ENCODE measurements around the gene MAP9. TPM values are rescaled to one million over a fixed set of nuclear protein-coding genes. Genes with fewer than 3 reads are reported as not detected.
A peak's percentile ranks its signal among the peaks of the same experiment; 100 is the strongest.
"Not testable (repeated sequence)": the region's sequence is repeated elsewhere in the genome, so short reads cannot be mapped to it uniquely, and the experiment has no call there.

The MAP9 gene
- total RNA-seq = 2.0 and 6.0 TPM in 2 replicates

DNA sequence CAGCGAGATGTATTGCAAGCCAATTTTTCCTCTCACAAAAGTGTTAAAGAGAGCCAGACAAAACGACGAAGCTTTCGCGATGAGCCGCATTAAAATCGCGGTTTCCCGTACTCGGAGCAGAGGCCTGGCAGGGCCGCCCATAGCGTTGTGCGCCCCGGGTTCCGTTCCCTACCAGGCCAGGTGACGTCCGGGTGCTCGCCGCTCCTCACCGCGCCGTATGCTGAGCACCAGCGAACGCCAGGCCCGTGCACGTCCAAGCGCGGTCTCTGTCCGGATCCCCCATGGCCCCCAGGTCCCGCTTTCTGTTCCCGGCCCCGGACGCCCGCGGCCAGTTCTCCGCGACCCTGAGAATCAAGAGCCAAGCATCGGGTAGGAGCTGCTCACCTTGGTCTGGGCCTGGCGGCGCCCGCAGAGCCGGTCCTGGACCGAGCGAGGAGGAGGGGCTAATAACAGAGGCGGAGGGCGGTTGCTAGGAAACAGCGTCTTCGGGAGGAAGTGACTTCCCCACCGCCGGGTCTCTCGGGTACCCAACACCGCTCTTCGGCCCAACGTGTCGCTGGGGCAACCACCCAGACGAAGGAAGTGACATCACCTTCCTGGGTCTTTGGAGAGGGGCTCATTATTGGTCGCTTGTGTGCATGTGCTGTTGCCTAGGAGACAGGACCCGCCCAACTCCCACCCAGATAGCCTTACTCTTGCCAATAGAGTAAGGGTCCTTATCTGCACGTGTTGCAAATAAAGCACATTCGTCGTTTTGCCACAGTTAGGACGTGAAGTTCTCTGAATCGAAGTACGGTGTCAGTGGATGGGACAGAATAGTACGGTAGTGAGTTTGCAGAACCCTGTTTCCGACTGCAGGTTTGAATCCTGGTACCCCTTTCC, at the start of gene MAP9:
TSS of gene MAP9 (minus strand) at position 579 of the 882 bp plus-strand sequence. CDS start 1,115 bp downstream, outside the sequence.
- no peak for DNase-seq (ENCODE audit: extremely low read depth, low read depth, low spot score)

DNA sequence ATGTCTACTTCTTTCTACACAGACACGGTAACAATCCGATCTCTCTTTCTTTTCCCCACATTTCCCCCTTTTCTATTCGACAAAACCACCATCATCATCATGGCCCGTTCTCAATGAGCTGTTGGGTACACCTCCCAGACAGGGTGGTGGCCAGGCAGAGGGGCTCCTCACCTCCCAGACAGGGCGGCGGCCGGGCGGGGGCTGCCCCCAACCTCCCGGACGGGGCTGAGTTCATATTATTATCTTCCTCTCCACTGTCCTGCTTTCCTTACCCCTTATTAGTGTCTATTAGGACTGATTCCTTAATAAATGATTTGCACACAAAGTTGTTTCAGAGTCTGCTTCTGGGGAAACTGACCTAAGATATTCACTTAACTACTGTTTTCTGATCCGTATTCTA, 48.0 kb upstream of the MAP9 start:
- not testable (repeated sequence) for DNase-seq (ENCODE audit: extremely low read depth, low read depth, low spot score)

DNA sequence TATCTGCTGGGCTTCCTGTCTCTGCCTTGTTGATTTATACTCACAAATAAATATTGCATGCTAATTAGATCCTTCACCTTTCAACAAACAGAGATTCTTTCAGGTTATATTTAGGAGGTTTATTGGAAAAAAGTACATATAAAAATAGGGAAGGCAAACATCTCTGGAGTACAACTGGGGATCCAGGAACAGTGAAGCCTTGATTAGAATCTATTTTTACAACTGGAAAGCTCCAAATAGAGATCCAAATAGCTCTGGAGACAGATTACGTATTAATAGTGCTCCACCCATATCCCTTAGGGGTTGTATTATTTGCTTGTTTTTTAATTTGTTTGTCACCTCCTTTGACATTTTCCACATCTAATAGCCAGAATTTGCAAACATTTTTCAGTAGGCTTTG, 46.9 kb upstream of the MAP9 start:
- DNase-seq (ENCODE audit: extremely low read depth, low read depth, low spot score) = no peak

DNA sequence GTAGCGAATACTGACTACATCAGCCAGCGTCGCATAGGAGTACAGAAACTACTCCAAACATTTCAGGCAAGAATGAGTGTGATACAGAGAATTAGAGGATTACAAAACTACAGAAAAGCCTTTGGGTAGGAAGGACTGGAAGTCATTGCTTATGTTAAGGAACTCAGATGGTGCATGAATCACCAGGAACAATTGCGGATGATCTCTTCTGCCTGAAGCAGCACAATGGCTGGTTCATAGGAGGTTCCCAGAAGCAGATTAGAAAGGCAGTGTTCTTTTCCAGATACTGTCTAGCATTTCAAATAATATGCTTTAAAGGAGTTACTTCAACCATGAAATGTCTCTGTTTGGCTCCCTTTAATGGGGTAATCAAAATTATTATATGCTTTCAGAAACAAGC, 42.5 kb upstream of the MAP9 start:
- DNase-seq (ENCODE audit: extremely low read depth, low read depth, low spot score) = no peak

DNA sequence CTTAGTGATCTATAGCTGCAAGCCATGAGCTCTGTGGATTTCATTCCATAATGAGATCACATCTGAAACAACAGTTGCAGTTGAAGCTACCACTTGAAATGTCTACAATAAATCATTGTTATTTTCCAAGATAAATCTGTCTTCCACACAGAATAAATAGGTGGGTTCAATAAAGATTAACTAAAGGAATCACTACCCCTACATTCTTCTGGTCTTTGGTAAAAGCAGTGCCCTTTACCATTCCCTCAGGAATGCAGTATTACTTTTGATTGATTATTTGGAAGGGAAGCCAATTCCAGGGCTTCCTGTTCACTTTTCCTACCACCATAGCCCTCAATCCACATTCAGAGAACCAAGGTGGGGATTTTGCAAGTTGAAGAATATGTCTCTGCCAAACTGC, 38.9 kb upstream of the MAP9 start:
- no peak for DNase-seq (ENCODE audit: extremely low read depth, low read depth, low spot score)

DNA sequence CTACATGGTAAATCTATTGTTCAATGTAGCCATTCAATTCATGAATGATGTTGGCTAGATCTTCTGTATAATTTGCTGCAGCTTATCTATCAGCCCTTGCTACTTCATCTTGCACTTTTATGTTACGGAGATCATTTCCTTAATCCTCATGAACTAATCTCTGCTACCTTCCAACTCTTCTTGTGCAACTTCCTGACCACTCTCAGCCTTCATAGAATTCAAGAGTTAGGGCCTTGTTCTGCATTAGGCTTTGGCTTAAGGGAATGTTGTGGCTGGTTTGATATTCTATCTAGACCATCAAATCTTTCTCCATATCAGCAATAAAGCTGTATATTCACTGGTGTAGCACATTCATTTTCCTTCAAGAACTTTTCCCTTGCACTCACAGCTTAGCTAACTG, 36.7 kb upstream of the MAP9 start:
- no peak for DNase-seq (ENCODE audit: extremely low read depth, low read depth, low spot score)

DNA sequence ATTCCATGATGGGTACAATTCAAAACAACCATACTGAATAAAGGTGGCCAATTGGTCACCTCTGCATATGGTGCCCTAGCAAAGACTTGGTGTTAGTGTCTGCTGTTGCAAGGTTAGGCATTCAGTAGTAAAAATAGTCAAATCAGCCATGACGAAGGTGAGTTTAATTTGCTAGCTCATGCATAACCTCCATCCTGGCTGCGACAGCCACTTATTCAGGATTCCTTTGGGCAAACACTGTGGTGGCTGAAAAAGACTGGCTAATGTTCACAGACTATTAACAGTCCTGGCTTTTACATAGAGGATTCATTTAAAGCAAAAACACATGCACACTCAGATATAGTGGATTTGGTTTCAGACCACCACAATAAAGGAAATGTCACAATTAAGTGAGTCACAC, 34.8 kb upstream of the MAP9 start:
- no peak for DNase-seq (ENCODE audit: extremely low read depth, low read depth, low spot score)

DNA sequence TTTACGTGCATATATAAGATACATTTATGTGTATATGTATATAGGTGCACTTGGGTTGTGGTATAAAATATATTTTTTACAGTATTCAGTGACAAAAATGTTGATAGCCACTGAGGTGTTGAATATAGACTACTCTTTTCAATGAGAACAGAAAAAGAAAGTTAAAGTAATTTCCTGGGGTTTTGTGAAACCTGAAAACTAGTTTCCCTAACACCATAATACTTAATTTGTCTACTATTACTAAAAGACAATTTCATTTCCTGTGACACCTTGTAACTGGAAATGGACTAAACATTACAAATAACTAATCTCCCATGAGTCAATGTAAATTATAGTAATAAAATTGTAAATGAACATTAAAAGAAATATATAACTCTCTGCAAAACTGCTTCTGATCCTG, 32.0 kb upstream of the MAP9 start:
- no peak for DNase-seq (ENCODE audit: extremely low read depth, low read depth, low spot score)

DNA sequence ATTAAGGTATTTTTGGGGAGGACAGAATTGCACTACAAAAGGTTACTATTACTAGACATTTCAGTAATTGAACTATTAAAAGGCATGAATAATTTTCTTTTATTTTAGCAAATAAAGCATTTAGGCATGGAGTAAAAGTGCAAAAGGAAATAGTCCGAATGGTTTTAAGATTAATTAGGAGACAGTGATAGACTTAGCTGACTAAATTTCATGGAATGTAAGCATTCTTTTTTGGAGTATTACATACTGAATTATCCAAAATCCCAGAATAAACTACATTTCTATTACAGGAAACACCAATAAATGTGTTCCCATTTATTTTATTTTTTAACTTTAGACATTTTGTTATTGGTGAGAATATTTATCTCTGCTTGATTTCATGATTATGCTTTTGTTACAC, 30.7 kb upstream of the MAP9 start:
- no peak for DNase-seq (ENCODE audit: extremely low read depth, low read depth, low spot score)

DNA sequence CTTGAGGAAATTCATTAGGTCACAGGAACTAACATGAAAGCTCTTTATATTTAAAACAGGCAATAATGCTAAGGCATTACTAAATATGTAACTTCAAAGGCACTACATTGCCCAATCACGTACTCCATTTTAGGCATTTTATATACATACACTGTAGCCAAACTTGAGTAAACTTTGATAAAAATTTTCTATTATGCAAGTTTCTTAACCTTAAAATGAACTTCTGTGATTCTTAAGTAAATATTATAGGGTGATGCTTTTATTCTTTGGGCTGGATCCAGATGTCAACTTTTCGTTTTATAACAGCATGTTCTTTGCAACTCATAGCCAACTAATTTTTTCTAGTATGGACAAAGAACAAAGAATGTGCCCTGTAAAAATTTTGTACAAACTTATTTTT, 28.3 kb upstream of the MAP9 start:
- no peak for DNase-seq (ENCODE audit: extremely low read depth, low read depth, low spot score)

DNA sequence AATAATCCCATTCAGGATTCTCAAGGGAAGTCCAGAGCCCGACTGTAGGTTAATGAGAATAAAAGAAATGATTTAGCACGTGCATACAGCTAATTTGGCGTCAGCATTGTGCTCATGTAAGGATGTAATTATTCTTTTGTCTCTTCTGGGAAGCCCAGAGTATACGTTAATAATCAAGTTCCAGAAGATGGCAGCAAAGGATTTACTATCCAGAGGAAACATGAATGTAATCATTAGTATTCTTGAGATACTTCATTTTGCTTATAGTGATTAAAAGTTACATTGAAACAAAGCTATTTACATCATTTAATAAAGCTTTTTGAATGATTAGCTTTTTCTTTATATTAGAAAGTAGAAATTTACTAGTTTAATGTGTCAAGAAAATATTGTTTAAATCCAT, 27.1 kb upstream of the MAP9 start:
- DNase-seq (ENCODE audit: extremely low read depth, low read depth, low spot score) = peak; percentile 5

DNA sequence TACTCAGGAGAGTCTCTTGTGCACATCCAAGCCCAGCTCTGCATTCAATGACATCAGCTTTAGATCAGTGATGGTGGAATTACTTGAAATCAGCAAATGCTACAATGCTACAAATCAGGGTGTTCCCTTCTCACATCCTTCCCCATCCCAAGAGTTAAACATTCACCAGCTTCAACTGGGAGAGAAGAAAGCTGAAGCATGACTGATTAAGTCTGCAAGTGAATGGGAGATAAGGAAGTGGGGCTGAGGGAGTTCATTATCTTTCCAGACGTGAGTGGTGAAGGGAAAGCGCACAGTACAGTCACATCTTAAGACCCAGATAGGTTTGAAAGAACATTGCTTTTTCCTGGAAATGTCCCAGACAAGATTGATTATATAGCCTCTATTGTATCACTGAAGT, 26.2 kb upstream of the MAP9 start:
- no peak for DNase-seq (ENCODE audit: extremely low read depth, low read depth, low spot score)

DNA sequence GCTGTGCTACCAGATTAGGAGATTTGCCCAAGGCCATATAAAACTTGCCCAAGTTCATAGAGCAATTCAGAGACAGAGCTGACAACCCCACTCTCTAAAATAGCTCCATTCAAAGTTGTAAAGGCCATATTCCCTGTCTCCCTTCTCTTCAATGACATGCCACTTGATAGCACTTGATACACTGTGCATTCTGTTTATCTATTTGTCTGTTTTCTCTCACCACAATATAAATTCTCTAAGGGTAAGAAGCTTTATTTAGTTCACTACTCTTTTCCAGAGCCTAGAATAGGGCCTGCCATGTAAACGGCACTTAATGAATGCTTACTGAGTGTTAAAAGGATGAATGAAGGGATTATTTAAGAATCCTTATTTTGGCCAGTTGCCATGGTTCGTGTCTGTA, 24.1 kb upstream of the MAP9 start:
- no peak for DNase-seq (ENCODE audit: extremely low read depth, low read depth, low spot score)

DNA sequence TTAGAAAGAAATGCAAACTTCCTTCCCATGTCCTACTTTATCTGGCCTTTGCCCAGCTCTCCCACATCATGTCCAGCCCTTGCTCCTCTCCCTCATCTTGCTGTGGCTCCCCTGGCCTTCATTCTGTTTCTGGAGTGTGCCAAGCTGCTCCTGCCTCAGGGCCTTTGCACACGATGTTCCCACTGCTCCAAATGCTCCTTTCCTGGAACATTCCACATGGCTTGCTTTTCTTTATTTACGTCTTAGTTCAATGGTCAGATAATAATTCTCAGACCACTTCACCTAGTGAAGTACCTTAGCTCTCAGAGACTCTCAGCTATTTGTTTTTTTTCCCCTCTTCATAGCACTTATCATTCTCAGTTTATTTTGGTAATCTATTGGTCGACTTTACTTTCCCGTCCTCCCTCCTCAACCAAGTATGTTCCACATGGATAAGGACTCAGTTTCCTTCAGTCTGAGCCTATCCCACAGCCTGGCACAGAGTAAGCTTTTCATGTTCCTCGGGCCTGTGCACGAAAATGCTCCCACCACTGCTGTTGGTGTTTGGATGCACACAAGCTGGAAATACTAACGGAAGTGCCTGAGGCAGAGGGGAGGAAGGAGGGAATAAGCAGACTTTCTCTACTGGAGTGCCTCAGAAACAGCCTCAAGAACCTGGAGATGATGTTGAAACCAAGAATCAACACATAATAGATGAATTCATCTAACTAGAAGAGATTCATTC, 23.4 kb upstream of the MAP9 start:
- no peak for DNase-seq (ENCODE audit: extremely low read depth, low read depth, low spot score)

DNA sequence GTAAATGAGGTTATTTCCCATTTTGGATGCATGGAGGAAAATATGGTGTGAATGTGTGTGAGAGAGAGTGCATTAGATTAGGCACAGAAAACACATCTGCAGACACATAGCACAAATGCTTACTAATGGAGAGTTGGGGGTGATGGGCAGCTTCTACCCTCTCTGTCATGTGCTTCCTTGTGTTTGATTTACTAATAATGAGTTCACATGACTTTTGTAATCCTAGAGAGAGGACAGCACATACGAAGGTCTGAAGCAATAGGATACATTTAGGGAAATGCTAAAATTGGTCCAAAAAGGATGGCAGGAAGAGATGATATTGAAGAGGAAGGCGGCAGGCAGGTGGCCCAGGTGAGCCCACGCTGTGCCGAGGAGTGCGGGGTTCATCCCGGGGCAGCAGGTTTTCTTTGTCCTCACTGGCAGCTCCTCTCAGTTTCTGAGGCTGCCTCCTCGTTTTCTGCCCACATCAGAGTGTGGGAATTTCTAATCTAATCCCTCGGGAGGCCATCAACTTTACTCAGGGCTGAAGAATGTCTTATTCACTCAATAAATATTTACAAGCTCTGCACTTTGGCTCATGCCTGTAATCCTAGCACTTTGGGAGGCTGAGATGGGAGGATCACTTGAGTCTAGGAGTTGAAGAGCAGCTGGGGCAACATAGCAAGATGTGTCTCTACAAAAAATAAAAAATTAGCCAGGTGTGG, 15.9 kb upstream of the MAP9 start:
- no peak for DNase-seq (ENCODE audit: extremely low read depth, low read depth, low spot score)

DNA sequence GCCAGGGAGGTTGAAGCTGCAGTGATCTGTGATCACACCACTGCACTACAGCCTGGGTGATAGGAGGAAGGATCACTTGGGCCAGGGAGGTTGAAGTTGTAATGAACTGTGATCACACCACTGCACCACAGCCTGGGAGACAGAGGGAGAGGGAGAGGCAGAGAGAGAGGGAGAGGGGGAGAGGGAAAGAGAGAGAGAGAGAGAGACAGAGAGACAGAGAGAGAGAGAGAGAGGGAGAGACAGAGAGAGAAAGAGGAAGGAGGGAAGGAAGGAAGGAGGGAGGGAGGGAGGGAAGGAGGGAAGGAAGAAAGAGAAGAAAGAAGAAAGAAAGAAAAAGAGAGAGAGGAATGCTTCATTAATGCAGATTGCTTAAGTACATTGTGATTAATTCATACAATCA, 15.2 kb upstream of the MAP9 start:
- DNase-seq (ENCODE audit: extremely low read depth, low read depth, low spot score) = no peak

DNA sequence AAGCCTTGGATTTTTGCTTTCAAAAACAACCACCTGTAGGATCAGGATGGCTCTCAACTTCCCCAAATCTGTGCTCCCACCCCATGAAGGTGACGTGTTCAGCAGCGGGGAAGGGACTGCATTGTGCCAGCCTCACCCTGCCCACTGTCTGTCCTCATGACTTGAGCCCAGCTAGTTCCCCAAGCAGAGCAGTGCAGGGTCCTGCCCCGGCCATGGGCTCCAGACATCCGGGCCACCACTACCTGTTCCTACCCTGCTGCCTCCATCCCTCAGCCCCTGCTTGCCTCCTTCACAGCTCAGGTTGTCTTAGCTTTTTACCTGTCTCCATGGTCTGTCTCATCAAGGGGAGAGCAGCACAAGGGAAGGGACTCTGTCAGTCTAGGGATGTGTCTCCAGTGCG, 11.4 kb upstream of the MAP9 start:
- DNase-seq (ENCODE audit: extremely low read depth, low read depth, low spot score) = no peak

DNA sequence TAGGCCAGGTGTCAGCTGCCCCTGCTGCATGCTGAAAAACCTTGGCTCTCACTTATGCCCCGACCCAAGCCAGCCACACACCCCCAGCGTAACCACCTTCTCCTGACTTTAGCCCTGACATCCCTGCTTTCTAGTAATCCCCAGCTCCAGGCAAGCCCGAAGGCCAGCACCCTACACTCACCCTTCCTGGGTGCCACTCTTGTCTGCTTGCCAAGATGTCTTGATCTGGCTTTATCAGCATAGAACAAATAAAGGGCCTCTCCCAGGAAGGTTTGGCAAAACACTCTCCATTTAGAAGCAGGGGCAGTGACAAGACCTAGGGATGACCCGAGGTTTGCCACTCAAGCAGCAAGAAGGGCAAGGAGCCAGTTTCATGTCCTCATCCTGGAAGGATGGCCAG, 6.8 kb upstream of the MAP9 start:
- no peak for DNase-seq (ENCODE audit: extremely low read depth, low read depth, low spot score)

DNA sequence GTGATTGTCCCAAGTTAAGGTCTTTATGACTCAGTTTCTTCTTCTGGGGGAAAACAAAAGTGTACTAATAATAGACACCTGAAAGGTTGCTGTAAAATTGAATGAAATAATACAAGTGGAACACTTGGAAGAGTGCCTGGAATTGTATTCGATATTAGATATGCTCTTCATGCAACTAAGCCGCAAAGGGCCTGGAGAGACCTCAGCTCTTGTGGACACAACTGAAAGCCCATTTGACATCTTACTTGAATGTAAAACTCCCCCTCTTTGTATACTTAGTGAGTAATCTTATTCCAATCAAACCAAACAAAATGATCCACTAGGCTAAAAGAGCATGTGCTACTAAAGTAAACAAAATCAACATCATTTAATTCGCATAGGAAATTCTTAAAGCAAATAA, 511 bp upstream of the MAP9 start:
- DNase-seq (ENCODE audit: extremely low read depth, low read depth, low spot score) = no peak

DNA sequence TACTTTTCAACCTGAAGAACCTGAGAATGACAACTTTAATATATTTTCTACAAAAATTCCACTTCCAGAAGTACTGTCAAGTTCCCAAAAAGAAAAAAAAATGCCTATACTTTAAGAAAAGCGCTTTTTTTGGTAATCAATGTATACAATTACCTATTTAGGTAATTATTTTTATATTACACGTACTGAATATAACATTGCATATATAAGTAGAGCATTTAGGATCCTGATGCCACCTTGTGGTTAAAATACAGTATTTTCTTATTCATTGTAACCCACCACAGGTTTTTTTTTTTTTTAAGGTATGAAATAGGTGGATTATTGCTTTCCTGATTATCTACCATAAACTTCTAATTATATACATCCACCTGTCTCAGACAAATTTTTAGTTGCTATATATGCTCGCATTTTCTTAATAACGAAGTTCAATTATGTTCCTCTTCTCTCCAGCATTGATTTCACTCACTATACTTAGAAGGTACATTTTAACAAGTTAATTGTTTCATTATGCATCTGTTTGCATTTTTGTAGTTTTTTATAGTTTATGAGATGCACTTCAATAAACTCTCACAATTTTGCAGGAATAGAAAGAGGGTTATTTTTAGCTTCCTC, 5.2 kb downstream of the MAP9 start:
- no peak for DNase-seq (ENCODE audit: extremely low read depth, low read depth, low spot score)

DNA sequence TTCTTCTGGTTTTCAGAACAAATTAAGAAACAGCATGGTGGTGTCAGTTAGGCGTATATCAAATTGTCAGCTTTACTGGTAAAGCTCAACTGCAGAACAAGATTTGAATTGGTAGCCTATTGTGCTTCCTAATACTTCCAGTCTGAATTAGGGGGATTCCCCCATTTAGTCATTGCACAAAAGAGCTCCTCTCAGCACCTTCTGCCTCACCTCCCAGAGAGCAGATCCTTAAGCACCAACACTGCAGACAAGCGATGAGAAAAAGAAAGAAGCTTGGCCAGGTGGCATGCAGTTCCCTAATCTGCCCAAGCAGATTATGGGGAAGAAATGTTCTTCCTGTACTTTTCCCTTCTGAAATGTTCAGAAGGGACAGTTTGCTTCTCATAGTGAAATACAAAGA, 9.2 kb downstream of the MAP9 start:
- DNase-seq (ENCODE audit: extremely low read depth, low read depth, low spot score) = no peak
